ENCODE measurements around the gene TSPAN16. TPM values are rescaled to one million over a fixed set of nuclear protein-coding genes. Genes with fewer than 3 reads are reported as not detected.

TSPAN16 gene
- total RNA-seq, 1 donor from 2014 or later, result not detected

GRCh38 chr19:11290256-11290655, 5.7 kb upstream of the TSPAN16 start:
- Mint-ChIP-seq H3K27me3 (ENCODE audit: low read depth) (no peaks in the 10 kb centered on the region), H3K4me3 (no peak overlapping the region), H3K27ac (ENCODE audit: unreplicated experiment) (no peak overlapping the region), H3K9me3 (no peaks in the 10 kb centered on the region), H3K4me1 (peaks cover 9% of the 10 kb centered on the region), H3K36me3 (ENCODE audit: low read depth) (no peaks in the 10 kb centered on the region)
- no peak for DNase-seq (ENCODE audit: low read depth, low spot score)
- TF ChIP-seq CTCF (conservative IDR thresholded peaks at IDR 0.05), result no peak

- TF ChIP-seq CTCF (conservative IDR thresholded peaks at IDR 0.05), result no peak
- Mint-ChIP-seq H3K27me3 (ENCODE audit: low read depth) (no peaks in the 10 kb centered on the region), H3K4me1 (peaks cover 9% of the 10 kb centered on the region), H3K9me3 (no peaks in the 10 kb centered on the region), H3K27ac (ENCODE audit: unreplicated experiment) (no peak overlapping the region), H3K36me3 (ENCODE audit: low read depth) (no peaks in the 10 kb centered on the region), H3K4me3 (no peak overlapping the region)
- DNase-seq (ENCODE audit: low read depth, low spot score), result no peak
Measured at GRCh38 chr19:11291415-11291814, 4.5 kb upstream of the TSPAN16 start.

GRCh38 chr19:11291991-11292390, 4.0 kb upstream of the TSPAN16 start:
- H3K36me3 Mint-ChIP-seq (ENCODE audit: low read depth), result no peaks in the 10 kb centered on the region
- TF ChIP-seq CTCF (conservative IDR thresholded peaks at IDR 0.05), result no peak
- no peak overlapping the region for H3K27ac Mint-ChIP-seq (ENCODE audit: unreplicated experiment)
- peaks cover 9% of the 10 kb centered on the region for H3K4me1 Mint-ChIP-seq
- no peak overlapping the region for H3K4me3 Mint-ChIP-seq
- no peaks in the 10 kb centered on the region for H3K9me3 Mint-ChIP-seq
- no peaks in the 10 kb centered on the region for H3K27me3 Mint-ChIP-seq (ENCODE audit: low read depth)
- no peak for DNase-seq (ENCODE audit: low read depth, low spot score)

GRCh38 chr19:11293433-11294389, 2.2 kb upstream of the TSPAN16 start:
- Mint-ChIP-seq H3K27ac (ENCODE audit: unreplicated experiment) (no peak overlapping the region), H3K4me3 (peak overlapping the region; percentile 68), H3K36me3 (ENCODE audit: low read depth) (no peaks in the 10 kb centered on the region), H3K9me3 (no peaks in the 10 kb centered on the region), H3K27me3 (ENCODE audit: low read depth) (no peaks in the 10 kb centered on the region), H3K4me1 (peaks cover 9% of the 10 kb centered on the region)
- DNase-seq (ENCODE audit: low read depth, low spot score), result peak; percentile 98
- peak; percentile 97 for TF ChIP-seq CTCF (conservative IDR thresholded peaks at IDR 0.05)

GRCh38 chr19:11295180-11295579, 780 bp upstream of the TSPAN16 start:
- no peak for DNase-seq (ENCODE audit: low read depth, low spot score)
- Mint-ChIP-seq H3K27me3 (ENCODE audit: low read depth) (no peaks in the 10 kb centered on the region), H3K36me3 (ENCODE audit: low read depth) (no peaks in the 10 kb centered on the region), H3K4me1 (peaks cover 9% of the 10 kb centered on the region), H3K4me3 (no peak overlapping the region), H3K27ac (ENCODE audit: unreplicated experiment) (no peak overlapping the region), H3K9me3 (no peaks in the 10 kb centered on the region)
- no peak for TF ChIP-seq CTCF (conservative IDR thresholded peaks at IDR 0.05)
